K562 (cell line): ENCODE results near the gene PFDN2. TPM values are rescaled to one million over a fixed set of nuclear protein-coding genes. Genes with fewer than 3 reads are reported as not detected.

Source experiments
- BHLHE40 ChIP-seq: IDR thresholded peaks from 2 replicates; pipeline ENCODE4 v1.6.1; 2011; ENCODE audit warnings: low read length, improper control_type of control experiment
- CBX5 ChIP-seq: IDR thresholded peaks from 2 replicates; pipeline ENCODE4 v1.6.1; 2014; ENCODE audit warnings: low read depth, borderline replicate concordance
- CGGBP1 ChIP-seq: fragments of 250-450 bp; sonication (Bioruptor Pico); IDR thresholded peaks from 2 replicates; pipeline ENCODE4 v1.9.0; 2021; ENCODE audit warnings: mild to moderate bottlenecking
- GTF3C2 ChIP-seq: IDR thresholded peaks from 3 replicates; pipeline ENCODE4 v1.6.1; 2011; ENCODE audit warnings: borderline replicate concordance, mild to moderate bottlenecking, moderate library complexity; ENCODE audit not compliant: insufficient read length; ENCODE audit errors: extremely low read depth
- KLF16 ChIP-seq: IDR thresholded peaks from 2 replicates; pipeline ENCODE4 v1.6.1; 2016; ENCODE audit warnings: antibody characterized with exemption
- polyA plus RNA-seq, 8 experiments: library from polyadenylated mRNA; depleted of rRNA in 4 of 8; stranded (reverse) in 5 of 8; unstranded in 3 of 8; fragments of >200 nt; fragmentation: Nextera tagmentation in 2 of 8; fragmentation: Illumina TruSeq in 1 of 8; extraction: Ambion mirVana in 2 of 8; extraction: Trizol in 1 of 8; gene quantifications; 2 replicates each; pipeline versions ENCODE4 v1.2.1 to v1.2.3, GENCODE V29; 2011 to 2014; ENCODE audit warnings: inconsistent platforms in 1 of 8, missing spikeins in 1 of 8
- total RNA-seq, 7 experiments: library from RNA; depleted of rRNA in 6 of 7; stranded (reverse); fragments of >200 nt in 6 of 7; fragmentation: Illumina TruSeq in 2 of 7; extraction: Trizol in 2 of 7; gene quantifications; 2 replicates each; pipeline versions ENCODE4 v1.2.1 to v1.2.3, GENCODE V29; 2011 to 2021; ENCODE audit warnings: low replicate concordance in 1 of 7
- TF ChIP-seq, protein P1 (sequence below): fragments of 250-450 bp; sonication (Bioruptor Pico); IDR thresholded peaks from 2 replicates; pipeline ENCODE4 v1.5.1; 2021; ENCODE audit warnings: mild to moderate bottlenecking
- TF ChIP-seq, protein P2 (sequence below): fragments of 250-450 bp; sonication (Bioruptor Pico); IDR thresholded peaks from 2 replicates; pipeline ENCODE4 v1.8.0; 2022; ENCODE audit warnings: inconsistent platforms, mild to moderate bottlenecking, moderate library complexity, borderline replicate concordance
- TF ChIP-seq, protein P3 (sequence below): fragments of 200-400 bp; formaldehyde crosslinking; IDR thresholded peaks from 2 replicates; pipeline ENCODE4 v1.6.1; 2017; ENCODE audit warnings: mild to moderate bottlenecking, low read depth, low read length, moderate library complexity
- TF ChIP-seq, protein P4 (sequence below): IDR thresholded peaks from 3 replicates; pipeline ENCODE4 v1.6.1; 2011; ENCODE audit warnings: borderline replicate concordance, mild to moderate bottlenecking; ENCODE audit not compliant: insufficient read length, insufficient read depth

The PFDN2 gene
- total and polyA plus RNA-seq, 9 of the 15 experiments (the other 6 are each of a cell fraction or from before 2014, with no cell fraction given), result 50.2 to 361 (median 144) TPM

DNA sequence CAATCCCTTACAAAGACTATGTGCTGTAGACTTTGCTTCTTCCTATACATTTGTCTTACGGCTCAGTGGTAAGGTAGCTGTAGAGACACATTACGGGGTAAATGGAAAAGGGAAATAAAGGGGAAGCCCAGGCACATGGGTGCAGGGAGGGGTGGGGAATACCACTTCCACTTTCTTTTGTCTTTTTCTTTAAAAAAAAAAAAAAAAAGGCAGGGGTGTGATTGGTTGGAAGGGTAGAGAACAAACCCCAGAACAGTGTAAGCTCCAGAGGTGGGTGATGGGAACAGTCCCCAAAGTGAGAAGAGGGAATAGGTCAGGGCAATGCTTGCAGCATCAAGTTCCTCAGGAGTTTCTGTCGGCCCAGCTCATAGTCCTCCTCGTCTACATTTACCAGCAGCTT is 4.0 kb upstream of the PFDN2 start (continued):
- TF ChIP-seq CGGBP1 (CRISPR knock-in tag), result no peak
- TF ChIP-seq GTF3C2, result no peak
- TF ChIP-seq, protein P1, sequence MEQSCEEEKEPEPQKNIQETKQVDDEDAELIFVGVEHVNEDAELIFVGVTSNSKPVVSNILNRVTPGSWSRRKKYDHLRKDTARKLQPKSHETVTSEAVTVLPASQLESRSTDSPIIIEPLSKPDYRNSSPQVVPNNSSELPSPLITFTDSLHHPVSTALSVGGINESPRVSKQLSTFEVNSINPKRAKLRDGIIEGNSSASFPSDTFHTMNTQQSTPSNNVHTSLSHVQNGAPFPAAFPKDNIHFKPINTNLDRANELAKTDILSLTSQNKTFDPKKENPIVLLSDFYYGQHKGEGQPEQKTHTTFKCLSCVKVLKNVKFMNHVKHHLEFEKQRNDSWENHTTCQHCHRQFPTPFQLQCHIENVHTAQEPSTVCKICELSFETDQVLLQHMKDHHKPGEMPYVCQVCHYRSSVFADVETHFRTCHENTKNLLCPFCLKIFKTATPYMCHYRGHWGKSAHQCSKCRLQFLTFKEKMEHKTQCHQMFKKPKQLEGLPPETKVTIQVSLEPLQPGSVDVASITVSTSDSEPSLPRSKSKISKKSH (CRISPR knock-in tag), result no peak
- no peak for TF ChIP-seq KLF16
- TF ChIP-seq, protein P2, sequence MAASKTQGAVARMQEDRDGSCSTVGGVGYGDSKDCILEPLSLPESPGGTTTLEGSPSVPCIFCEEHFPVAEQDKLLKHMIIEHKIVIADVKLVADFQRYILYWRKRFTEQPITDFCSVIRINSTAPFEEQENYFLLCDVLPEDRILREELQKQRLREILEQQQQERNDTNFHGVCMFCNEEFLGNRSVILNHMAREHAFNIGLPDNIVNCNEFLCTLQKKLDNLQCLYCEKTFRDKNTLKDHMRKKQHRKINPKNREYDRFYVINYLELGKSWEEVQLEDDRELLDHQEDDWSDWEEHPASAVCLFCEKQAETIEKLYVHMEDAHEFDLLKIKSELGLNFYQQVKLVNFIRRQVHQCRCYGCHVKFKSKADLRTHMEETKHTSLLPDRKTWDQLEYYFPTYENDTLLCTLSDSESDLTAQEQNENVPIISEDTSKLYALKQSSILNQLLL, result no peak
- TF ChIP-seq, protein P3, sequence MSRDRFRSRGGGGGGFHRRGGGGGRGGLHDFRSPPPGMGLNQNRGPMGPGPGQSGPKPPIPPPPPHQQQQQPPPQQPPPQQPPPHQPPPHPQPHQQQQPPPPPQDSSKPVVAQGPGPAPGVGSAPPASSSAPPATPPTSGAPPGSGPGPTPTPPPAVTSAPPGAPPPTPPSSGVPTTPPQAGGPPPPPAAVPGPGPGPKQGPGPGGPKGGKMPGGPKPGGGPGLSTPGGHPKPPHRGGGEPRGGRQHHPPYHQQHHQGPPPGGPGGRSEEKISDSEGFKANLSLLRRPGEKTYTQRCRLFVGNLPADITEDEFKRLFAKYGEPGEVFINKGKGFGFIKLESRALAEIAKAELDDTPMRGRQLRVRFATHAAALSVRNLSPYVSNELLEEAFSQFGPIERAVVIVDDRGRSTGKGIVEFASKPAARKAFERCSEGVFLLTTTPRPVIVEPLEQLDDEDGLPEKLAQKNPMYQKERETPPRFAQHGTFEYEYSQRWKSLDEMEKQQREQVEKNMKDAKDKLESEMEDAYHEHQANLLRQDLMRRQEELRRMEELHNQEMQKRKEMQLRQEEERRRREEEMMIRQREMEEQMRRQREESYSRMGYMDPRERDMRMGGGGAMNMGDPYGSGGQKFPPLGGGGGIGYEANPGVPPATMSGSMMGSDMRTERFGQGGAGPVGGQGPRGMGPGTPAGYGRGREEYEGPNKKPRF, result no peak
- TF ChIP-seq BHLHE40, result no peak
- no peak for TF ChIP-seq CBX5
- TF ChIP-seq, protein P4, sequence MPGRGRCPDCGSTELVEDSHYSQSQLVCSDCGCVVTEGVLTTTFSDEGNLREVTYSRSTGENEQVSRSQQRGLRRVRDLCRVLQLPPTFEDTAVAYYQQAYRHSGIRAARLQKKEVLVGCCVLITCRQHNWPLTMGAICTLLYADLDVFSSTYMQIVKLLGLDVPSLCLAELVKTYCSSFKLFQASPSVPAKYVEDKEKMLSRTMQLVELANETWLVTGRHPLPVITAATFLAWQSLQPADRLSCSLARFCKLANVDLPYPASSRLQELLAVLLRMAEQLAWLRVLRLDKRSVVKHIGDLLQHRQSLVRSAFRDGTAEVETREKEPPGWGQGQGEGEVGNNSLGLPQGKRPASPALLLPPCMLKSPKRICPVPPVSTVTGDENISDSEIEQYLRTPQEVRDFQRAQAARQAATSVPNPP, result no peak
